DND-41 (cell line): ENCODE results near the gene SPARC.
"Not testable (repeated sequence)": the region's sequence is repeated elsewhere in the genome, so short reads cannot be mapped to it uniquely, and the experiment has no call there.

ENCODE experiments used
- EZH2 ChIP-seq: IDR thresholded peaks from 3 replicates; pipeline ENCODE4 v1.6.1; 2012; ENCODE audit warnings: borderline replicate concordance, low read depth, mild to moderate bottlenecking, moderate library complexity, low read length, inconsistent platforms; ENCODE audit not compliant: severe bottlenecking
- TF ChIP-seq, protein P1 (sequence below): IDR thresholded peaks from 2 replicates; pipeline ENCODE4 v1.5.1; 2012; ENCODE audit warnings: borderline replicate concordance, low read length, moderate library complexity, mild to moderate bottlenecking; ENCODE audit not compliant: poor library complexity, severe bottlenecking; ENCODE audit errors: extremely low read depth

- TF ChIP-seq, protein P1, sequence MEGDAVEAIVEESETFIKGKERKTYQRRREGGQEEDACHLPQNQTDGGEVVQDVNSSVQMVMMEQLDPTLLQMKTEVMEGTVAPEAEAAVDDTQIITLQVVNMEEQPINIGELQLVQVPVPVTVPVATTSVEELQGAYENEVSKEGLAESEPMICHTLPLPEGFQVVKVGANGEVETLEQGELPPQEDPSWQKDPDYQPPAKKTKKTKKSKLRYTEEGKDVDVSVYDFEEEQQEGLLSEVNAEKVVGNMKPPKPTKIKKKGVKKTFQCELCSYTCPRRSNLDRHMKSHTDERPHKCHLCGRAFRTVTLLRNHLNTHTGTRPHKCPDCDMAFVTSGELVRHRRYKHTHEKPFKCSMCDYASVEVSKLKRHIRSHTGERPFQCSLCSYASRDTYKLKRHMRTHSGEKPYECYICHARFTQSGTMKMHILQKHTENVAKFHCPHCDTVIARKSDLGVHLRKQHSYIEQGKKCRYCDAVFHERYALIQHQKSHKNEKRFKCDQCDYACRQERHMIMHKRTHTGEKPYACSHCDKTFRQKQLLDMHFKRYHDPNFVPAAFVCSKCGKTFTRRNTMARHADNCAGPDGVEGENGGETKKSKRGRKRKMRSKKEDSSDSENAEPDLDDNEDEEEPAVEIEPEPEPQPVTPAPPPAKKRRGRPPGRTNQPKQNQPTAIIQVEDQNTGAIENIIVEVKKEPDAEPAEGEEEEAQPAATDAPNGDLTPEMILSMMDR: not testable (repeated sequence)
- TF ChIP-seq EZH2: not testable (repeated sequence)
These were observed 2.9 kb upstream of the SPARC start for GRCh38 chr5:151689591-151689990.
